GM20431 (cell line): ENCODE measurements around the gene PTRHD1.
"Not testable (repeated sequence)": the region's sequence is repeated elsewhere in the genome, so short reads cannot be mapped to it uniquely, and the experiment has no call there.

Source experiments
- in situ Hi-C: fragments of 300-500 bp; cut with MseI, MboI; formaldehyde crosslinking; loops from one replicate; pipeline ENCODE4 v1.15.0; 2020; ENCODE audit warnings: low sequenced_read_pairs; ENCODE audit not compliant: unreplicated experiment

The PTRHD1 gene

GRCh38 chr2:24792874-24793760, at the start of gene PTRHD1, which contains the start of gene CENPO:
PTRHD1 (minus strand) TSS chr2:24793391; CDS start chr2:24793377, 14 bp downstream.
CENPO (plus strand) TSS chr2:24793425; CDS start chr2:24793920, 495 bp downstream.
- in situ Hi-C loops = no loop called here

- in situ Hi-C loops = no loop called here
Observed at GRCh38 chr2:24842081-24843050, 49.2 kb upstream of the PTRHD1 start.

- in situ Hi-C loops = no loop called here
Observed at GRCh38 chr2:24840962-24841945, 48.1 kb upstream of the PTRHD1 start.

GRCh38 chr2:24840164-24840869, 47.1 kb upstream of the PTRHD1 start:
- in situ Hi-C loops = no loop called here

- in situ Hi-C loops = no loop called here
Observed at GRCh38 chr2:24839729-24840128, 46.5 kb upstream of the PTRHD1 start.

- in situ Hi-C loops = no loop called here
Observed at GRCh38 chr2:24838541-24838940, 45.4 kb upstream of the PTRHD1 start.

- in situ Hi-C loops = no loop called here
Observed at GRCh38 chr2:24837996-24838513, 44.9 kb upstream of the PTRHD1 start.

- in situ Hi-C loops = no loop called here
Observed at GRCh38 chr2:24836706-24837105, 43.5 kb upstream of the PTRHD1 start.

GRCh38 chr2:24836206-24836605, 43.0 kb upstream of the PTRHD1 start:
- in situ Hi-C loops = no loop called here

GRCh38 chr2:24835411-24835810, 42.2 kb upstream of the PTRHD1 start:
- in situ Hi-C loops = not testable (repeated sequence)

GRCh38 chr2:24834733-24835395, 41.7 kb upstream of the PTRHD1 start:
- in situ Hi-C loops = no loop called here

GRCh38 chr2:24833821-24834732, 40.9 kb upstream of the PTRHD1 start:
- in situ Hi-C loops = no loop called here

GRCh38 chr2:24832931-24833701, 39.9 kb upstream of the PTRHD1 start:
- in situ Hi-C loops = no loop called here

- in situ Hi-C loops = no loop called here
Observed at GRCh38 chr2:24832521-24832920, 39.3 kb upstream of the PTRHD1 start.

GRCh38 chr2:24832073-24832461, 38.9 kb upstream of the PTRHD1 start:
- in situ Hi-C loops = no loop called here
